Stimulated activated CD8-positive, alpha-beta memory T cell treated with anti-CD3 and anti-CD28 coated beads, Interleukin-4, amount 100 ng/mL, for 24 hours (primary cell): ENCODE measurements around the gene RREB1.

ENCODE experiments used
- DNase-seq: peaks from one replicate; pipeline ENCODE4 v3.0.0-alpha.2; 2020; ENCODE audit warnings: low read depth

The RREB1 gene

DNA sequence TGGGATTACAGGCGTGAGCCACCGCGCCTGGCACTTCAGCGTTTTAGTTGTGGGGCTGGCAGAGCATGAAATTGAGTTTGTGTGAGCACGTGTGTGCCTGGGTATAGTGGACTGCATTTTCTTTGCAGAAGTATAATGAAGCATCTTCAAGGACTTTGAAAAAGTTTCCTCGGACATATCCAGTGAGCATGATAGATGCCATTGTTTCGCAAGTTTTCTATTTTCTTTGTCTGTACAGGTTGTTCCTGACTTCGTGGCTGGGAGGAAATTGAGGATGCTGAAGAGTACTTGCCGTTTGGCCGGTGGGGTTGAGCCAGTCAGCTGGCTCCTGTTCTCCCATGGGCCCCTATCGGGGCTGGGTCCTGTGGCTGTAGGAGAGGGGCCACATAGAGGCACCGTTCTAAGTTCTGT lies 55.9 kb downstream of the RREB1 start:
- DNase-seq: no peak

DNA sequence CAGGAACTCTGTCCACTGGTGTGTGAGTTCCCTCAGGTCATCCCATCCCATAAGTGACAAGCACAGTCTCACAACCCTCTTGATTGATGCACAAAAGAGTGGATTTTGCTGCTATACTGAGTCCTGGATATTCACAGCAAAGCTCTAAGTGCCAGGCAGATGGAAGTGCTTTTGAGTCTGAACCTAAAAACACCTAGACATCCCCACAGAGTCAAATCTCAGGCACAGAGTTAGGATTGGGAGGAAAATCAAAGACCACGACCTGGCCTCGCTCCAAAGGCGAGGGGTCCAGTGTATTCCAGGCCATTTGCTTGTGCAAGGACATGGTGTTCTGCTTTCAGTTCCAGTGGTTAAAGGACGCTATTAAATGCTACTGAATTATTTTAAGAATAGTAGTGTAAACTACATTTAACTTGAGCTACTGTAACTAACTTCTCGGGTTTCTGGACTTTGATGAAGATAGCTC lies 56.8 kb downstream of the RREB1 start:
- no peak for DNase-seq

GRCh38 chr6:7165002-7165889 lies 57.5 kb downstream of the RREB1 start:
- no peak for DNase-seq

GRCh38 chr6:7165890-7166267 lies 58.1 kb downstream of the RREB1 start:
- no peak for DNase-seq

DNA sequence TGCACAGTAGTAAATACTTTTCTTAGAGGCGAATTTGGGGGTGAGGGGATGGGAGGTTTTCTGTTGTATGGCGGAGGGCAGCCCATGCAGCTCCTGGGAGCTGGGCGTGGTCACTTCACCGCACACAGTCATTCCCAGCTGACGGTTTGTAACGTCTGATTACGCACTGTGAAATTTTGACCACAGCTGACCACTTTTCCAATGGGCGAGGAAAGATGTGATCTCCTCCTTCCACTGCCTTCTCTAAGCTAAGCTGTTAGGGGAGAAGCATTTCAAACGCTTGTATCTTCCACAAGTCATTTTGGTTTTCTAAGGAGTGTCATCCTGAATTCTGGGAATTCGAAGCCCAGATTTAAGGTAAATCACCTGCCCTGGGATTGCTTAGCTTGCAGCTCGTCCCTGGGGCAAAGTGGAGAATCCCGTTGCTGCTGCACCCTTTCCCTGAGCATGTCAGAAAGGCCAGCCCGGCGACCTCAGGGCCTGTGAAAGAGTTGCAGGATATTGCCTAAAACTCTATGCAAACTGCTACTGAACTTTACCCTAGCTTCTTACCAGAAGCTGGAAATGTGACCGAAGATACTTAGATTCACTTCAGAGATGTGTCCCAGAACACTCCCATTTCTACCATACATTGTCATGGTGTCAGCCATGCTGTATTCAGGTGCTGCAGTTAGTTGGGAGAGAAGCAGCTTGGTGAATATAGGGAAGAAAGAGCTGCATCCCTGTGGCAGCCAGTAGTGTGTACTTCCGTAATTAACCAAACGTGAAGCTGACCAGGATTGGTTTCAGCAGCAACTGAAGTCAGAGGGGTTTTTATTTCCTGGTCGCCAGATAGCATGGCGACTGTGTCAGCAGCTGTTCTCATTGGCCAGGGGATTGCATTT lies 58.9 kb downstream of the RREB1 start:
- no peak for DNase-seq

DNA sequence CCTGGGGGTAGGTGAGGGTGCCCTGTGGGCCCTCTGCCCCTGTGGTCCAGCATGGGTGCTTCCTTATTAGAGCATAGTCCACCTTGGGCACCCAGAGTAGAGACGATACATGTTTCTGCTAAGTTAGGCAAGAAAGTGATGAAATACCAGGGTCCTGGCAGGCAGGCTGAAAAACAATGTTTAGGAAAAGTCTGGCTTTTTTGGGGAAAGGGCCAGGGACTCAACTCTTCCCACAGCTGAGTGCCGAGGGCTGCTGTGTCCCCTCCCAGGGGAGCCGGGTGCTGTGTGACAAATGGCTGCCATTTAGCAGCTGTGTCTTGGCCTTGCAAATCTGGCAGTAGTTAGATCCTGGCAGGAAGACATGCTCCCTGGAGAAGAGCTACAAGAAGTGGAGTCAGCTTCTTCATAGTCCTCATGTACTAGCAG lies 61.5 kb downstream of the RREB1 start:
- DNase-seq: no peak

- no peak for DNase-seq
Observed at GRCh38 chr6:7170117-7170732, 62.5 kb downstream of the RREB1 start.

DNA sequence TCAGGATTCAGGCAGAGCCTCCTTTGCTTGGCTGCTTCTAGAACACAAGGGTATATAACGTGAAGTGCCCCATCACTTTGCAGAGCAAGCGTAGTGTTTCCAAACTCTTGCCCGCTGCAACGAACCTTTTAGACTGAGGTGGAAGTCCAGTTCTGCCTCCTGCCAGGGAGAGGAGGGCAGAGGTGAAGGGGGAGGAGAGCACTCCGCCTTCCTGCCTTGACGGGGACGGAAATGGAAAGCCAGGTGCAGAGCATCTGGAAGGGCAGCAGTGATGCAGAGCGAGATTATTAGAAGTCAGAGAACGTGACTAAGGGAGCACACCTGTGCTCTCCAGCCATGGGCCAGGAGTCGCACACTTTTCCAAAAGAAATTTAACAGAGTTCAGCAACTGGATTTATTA lies 63.4 kb downstream of the RREB1 start:
- no peak for DNase-seq

DNA sequence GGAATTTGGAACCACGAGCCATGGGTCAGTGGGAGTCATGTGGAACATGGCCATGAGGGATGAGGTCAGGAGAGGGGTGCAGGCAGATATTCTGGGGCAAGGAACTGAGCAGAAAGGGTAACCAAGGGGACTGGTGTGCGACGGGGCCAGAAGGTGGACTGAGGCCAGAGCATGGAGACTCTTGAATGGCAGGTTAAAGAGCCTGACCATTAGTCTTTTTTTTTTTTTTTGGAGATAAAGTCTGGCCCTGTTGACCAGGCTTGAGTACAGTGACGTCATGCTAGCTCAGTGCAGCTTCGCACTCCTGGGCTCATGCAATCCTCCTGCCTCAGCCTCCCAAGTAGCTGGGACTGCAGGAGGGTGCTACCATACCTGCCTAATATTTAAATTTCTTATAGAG lies 64.0 kb downstream of the RREB1 start:
- DNase-seq: no peak

- no peak for DNase-seq
Observed at GRCh38 chr6:7172649-7173048, 64.9 kb downstream of the RREB1 start.

GRCh38 chr6:7173843-7174503 lies 66.2 kb downstream of the RREB1 start:
- DNase-seq: no peak

- DNase-seq: no peak
Observed at GRCh38 chr6:7175462-7175861, 67.7 kb downstream of the RREB1 start.

DNA sequence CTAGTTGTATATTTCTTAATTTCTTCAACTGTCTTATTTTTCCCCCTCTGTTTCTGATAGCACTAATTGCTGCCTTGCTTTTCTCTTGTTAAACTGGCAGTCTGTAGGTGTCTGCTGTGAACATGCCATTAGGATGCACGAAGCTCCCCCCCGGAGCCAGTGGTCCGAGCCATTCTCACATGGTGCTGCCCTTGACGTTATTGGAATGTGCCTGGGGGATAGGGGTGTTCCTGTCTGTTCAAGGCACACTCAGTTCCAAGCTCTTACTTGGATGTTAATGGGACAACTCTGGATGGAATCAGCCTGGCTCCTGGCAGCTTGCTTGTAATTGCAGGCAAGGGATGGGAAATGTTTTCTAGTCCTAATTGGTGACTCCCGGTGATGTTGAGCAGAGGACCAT lies 68.4 kb downstream of the RREB1 start:
- DNase-seq: no peak

DNA sequence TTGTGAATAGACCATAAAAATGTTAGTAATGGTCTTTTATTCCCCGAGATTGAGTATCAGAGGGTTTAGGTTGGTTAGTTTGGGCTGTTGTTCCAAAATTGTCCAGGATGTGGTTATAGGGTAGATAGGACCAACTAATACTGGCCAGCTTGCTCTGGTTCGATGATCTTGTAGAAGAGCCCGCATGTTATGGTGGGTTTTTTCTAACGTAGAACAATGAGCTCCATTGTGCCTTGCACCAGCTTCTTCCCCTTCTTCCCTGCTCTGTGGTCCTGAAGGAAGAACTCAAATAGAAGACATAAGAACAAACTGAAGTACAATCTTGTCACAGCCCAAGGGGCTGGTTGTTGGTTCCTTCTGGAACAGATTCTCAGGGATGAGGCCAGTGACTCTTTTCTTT lies 70.5 kb downstream of the RREB1 start:
- DNase-seq: no peak

- DNase-seq: no peak
Observed at GRCh38 chr6:7180751-7181150, 73.0 kb downstream of the RREB1 start.

DNA sequence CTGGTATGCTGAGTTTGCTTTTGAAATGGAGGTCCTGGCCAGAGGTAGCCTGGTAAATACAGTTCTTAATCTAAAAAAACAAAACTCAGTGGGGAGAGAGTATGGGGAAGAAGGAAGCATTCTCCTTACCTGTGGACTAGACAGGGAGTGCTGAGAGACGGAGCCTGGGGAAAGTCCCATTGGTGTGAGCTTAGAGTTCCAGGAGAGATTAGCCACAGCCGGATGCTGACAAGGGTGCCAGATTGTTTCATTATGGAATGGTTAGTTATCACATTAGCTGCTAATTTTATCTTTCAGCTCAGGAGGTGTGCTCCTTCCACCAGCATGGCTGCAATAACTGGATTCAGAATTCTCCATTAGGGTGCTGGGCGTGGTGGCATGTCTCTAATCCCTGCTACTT lies 75.9 kb downstream of the RREB1 start:
- no peak for DNase-seq

DNA sequence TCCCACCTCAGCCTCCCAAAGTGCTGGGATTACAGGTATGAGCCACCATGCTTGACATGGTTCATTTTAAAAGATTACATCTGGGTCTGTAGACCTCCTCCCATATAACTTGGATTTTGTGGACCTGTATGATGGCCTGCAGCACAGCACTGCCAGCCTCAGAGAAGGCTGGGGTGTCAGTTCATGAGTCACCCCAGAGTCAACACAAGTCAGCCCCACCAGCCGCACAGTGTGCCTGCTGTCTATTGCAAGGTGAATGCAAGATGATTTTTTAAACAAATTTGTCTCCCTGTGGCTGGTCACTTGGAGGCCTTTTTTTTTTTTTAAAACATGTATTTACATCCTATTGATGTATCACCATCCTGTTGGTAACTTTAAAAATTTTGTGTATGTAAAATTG lies 76.7 kb downstream of the RREB1 start:
- no peak for DNase-seq

DNA sequence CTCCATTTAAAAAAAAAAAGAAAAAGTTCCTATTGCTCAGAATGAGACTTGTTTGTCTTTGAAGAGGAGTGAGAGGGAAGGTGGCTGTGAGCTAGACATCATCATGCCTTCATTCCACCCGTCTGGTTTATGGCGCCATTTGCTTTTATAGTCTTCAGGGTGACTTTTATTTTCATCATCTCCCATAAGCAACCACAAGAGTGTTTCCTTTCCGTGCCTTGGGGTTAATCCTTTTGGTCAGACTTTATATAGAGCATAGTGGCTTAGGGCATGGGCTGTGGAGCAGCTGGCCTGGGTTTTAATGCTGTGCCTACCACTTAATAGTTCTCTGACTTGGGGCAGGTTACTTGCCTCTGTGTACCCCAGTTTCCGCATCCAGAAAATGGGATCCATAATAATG lies 77.8 kb downstream of the RREB1 start:
- DNase-seq: no peak

GRCh38 chr6:7188492-7188891 lies 80.7 kb downstream of the RREB1 start:
- DNase-seq: no peak

DNA sequence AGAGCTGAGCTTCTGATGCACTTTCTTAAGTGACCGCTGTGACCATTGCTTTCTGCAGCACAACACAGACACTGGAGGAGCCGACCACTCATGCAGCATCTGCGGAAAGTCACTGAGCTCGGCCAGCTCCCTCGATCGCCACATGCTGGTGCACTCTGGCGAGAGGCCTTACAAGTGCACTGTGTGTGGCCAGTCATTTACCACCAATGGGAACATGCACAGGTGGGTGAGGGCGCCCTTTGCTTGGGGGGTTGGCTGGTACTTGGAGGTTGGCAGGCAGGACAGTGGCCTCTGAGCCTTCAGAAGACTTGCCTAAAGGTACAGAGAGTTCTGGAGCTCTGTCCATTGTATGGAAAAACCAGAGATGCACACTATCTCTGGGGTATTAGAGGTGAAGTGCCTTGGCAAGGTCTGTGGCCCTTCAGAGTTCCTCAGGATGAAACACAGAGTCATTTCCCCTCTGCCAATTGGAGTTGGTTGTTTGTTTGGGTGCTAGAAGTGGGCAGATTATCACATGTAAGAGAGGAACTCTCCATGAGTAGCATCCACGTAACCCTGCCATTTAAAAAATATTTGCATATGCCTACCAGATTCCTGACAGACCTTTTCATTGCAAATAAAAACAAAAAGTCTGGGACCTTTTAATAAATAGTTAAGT lies 81.5 kb downstream of the RREB1 start:
- no peak for DNase-seq

- DNase-seq: no peak
Observed at GRCh38 chr6:7190791-7191190, 83.0 kb downstream of the RREB1 start.

DNA sequence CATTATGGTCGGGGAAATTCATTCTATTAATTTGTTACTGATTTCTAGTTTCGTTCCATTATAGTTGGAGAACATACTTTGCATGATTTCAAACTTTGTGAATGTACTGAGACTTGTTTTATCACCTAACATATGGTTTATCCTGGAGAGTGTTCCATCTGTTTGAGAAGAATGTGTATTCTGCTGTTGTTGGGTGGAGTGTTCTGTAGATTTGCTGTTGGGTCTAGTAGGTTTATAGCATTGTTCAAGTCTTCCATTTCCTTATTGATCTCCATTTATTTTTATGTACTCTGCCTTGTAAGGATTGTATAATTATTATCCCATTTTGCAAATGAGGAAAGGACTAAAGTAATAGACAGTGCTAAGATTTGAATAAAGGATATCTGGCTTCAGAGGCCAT lies 85.4 kb downstream of the RREB1 start:
- no peak for DNase-seq
